ENCODE data around the gene APCDD1.
A peak's percentile ranks its signal among the peaks of the same experiment; 100 is the strongest.
"Not testable (repeated sequence)": the region's sequence is repeated elsewhere in the genome, so short reads cannot be mapped to it uniquely, and the experiment has no call there.

The APCDD1 gene

GRCh38 chr18:10463741-10464140 lies 9.3 kb downstream of the APCDD1 start:
- DNase-seq: no peak

- DNase-seq: not testable (repeated sequence)
These were observed 9.8 kb downstream of the APCDD1 start for GRCh38 chr18:10464161-10464648.

- DNase-seq: no peak
These were observed 10.9 kb downstream of the APCDD1 start for GRCh38 chr18:10465174-10465939.

- DNase-seq: no peak
These were observed 16.0 kb downstream of the APCDD1 start for GRCh38 chr18:10470429-10470828.

GRCh38 chr18:10471574-10471973 lies 17.1 kb downstream of the APCDD1 start:
- no peak for DNase-seq

GRCh38 chr18:10473132-10473531 lies 18.7 kb downstream of the APCDD1 start:
- no peak for DNase-seq

GRCh38 chr18:10474309-10474708 lies 19.9 kb downstream of the APCDD1 start:
- DNase-seq: no peak

GRCh38 chr18:10475276-10475653 lies 20.8 kb downstream of the APCDD1 start:
- DNase-seq: no peak

GRCh38 chr18:10475654-10476291 lies 21.3 kb downstream of the APCDD1 start:
- DNase-seq: no peak

- no peak for DNase-seq
These were observed 21.9 kb downstream of the APCDD1 start for GRCh38 chr18:10476338-10476791.

- DNase-seq: no peak
These were observed 22.9 kb downstream of the APCDD1 start for GRCh38 chr18:10477121-10477862.

- DNase-seq: no peak
These were observed 23.4 kb downstream of the APCDD1 start for GRCh38 chr18:10477863-10478260.

GRCh38 chr18:10481831-10482230 lies 27.4 kb downstream of the APCDD1 start:
- no peak for DNase-seq

GRCh38 chr18:10482363-10482984 lies 28.0 kb downstream of the APCDD1 start:
- DNase-seq: no peak

- no peak for DNase-seq
These were observed 28.8 kb downstream of the APCDD1 start for GRCh38 chr18:10482985-10483949.

GRCh38 chr18:10485475-10485874 lies 31.0 kb downstream of the APCDD1 start:
- no peak for DNase-seq

- no peak for DNase-seq
These were observed 31.9 kb downstream of the APCDD1 start for GRCh38 chr18:10486362-10486761.

- DNase-seq: no peak
These were observed 32.7 kb downstream of the APCDD1 start for GRCh38 chr18:10487154-10487553.

- no peak for DNase-seq
These were observed 33.6 kb downstream of the APCDD1 start for GRCh38 chr18:10488017-10488416.

GRCh38 chr18:10490401-10491165 lies 36.1 kb downstream of the APCDD1 start:
- DNase-seq: peak; percentile 44

GRCh38 chr18:10495936-10496335 lies 41.5 kb downstream of the APCDD1 start:
- no peak for DNase-seq
